Right ventricle myocardium inferior (tissue), 1 donor: ENCODE data around the gene ASPRV1. TPM values are rescaled to one million over a fixed set of nuclear protein-coding genes. Genes with fewer than 3 reads are reported as not detected.
A peak's percentile ranks its signal among the peaks of the same experiment; 100 is the strongest.

Experiments used
- ATAC-seq: fragments of 200-7000 bp; cut with Tn5 transposase; one replicate; pipeline ENCODE4 v1.9.1; 2020; ENCODE audit warnings: mild to moderate bottlenecking, moderate library complexity
- DNase-seq: peaks from one replicate; pipeline ENCODE4 v3.0.0; 2021; ENCODE audit errors: missing footprints
- intact Hi-C: fragments of 100-400 bp; cut with DNase I; formaldehyde crosslinking; loops from one replicate; pipeline ENCODE4 v1.11.0; 2022
- total RNA-seq: library from RNA; stranded (reverse); fragmentation: NEBNext Ultra II Directional; extraction: Animal tissue kit (Norgen Biotek cat#: 25700); gene quantifications from one replicate; pipeline ENCODE4 v1.2.1, GENCODE V29; 2021
- donor health status: DM: no; HTN: yes; CAD: no; lungs with severe emphysema.

Gene ASPRV1
- total RNA-seq, 1 donor from 2014 or later, result 0.81 TPM

- intact Hi-C loops, result no loop called here
- DNase-seq (no peak), ATAC-seq (no peak)
Measured at GRCh38 chr2:69947325-69947931, 14.0 kb downstream of the ASPRV1 start.

DNA sequence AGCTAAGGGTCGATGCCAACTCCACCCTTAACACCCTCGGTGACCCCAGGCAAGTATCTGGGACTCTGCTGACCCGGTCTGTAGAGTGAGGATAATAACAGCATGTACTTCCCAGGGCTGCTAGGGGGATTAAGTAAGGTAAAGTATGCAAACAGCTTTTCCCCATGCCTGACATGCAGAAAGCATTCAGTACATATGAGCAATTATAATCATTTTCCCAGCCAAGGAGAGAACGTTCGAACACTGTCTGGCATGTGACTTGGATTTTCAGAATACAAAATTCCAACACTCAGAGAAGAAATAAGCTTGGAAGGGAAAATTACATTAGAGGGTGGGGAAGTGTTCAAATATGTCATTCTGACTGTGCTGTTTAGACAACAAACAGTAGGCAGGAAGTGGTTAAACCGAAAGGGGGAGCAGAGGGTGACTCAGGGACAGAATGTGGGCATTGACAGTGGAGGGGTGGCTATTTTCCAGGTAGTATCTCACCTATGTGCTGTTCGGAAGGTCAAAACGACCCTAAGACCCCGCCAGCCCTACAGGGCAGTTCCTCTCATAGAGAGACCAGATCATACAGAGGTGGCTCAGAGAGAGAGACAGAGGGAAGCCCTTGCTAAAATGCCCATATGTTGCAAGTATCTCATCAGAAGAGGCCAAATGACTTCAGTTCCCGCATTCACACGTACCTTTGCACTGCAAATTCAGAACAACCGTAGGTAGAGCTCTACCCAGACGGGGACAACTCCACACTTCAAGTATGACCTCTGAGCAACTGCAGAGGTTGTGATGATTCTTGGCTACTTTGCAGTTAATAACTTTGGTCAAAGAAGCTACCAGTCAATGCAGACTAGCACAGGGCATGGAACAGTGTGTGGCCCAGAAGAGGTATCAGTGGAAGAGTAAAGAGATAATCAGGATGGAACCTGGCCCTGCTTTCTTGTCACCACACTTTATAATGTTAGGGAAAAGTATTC, 14.8 kb downstream of the ASPRV1 start:
- ATAC-seq (no peak), DNase-seq (no peak)
- intact Hi-C loops, result no loop called here

GRCh38 chr2:69945941-69946340, 15.5 kb downstream of the ASPRV1 start:
- intact Hi-C loops, result no loop called here
- ATAC-seq (no peak), DNase-seq (no peak)

- intact Hi-C loops, result no loop called here
- peak; percentile 82 for DNase-seq
- no peak for ATAC-seq
Measured at GRCh38 chr2:69945441-69945840, 16.0 kb downstream of the ASPRV1 start.

GRCh38 chr2:69944756-69945155, 16.7 kb downstream of the ASPRV1 start:
- no peak for ATAC-seq
- no peak for DNase-seq
- intact Hi-C loops, result no loop called here

DNA sequence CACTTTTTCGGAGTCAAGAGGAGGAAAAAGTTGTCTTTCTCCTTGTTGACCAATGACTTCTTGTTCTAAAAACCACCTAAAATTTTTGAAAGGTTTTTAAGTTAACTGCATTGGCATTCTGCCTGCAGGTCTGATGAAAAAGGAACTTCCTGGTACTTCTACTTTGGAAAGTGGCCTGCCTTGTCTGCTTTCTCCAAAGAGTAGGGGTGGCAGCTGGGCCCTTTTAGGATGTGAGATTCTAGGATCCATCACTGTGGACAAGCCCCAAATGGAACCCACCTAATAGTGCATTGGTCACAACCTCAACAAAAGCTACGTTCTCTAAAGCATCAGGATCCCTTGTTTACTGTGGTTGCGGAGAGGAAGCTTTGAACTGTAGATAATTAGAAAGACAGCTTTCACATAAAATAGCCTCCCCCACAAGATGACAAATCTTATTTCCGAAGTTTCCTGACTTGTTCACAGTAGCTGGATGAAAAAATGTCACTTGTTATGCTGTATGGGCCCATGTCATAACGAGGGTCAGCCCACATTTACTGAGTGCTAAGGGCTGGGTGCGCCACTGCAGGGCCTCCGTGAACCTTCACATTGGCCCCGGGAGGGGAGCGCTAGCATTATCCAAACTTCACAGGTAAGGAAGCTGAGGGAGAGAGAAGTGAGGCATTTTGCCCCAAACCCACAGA, 17.4 kb downstream of the ASPRV1 start:
- DNase-seq (no peak), ATAC-seq (no peak)
- intact Hi-C loops, result no loop called here

GRCh38 chr2:69943000-69943842, 18.2 kb downstream of the ASPRV1 start:
- intact Hi-C loops, result no loop called here
- no peak for DNase-seq
- no peak for ATAC-seq

- ATAC-seq (no peak), DNase-seq (no peak)
- intact Hi-C loops, result no loop called here
Measured at GRCh38 chr2:69940691-69941090, 20.7 kb downstream of the ASPRV1 start.

DNA sequence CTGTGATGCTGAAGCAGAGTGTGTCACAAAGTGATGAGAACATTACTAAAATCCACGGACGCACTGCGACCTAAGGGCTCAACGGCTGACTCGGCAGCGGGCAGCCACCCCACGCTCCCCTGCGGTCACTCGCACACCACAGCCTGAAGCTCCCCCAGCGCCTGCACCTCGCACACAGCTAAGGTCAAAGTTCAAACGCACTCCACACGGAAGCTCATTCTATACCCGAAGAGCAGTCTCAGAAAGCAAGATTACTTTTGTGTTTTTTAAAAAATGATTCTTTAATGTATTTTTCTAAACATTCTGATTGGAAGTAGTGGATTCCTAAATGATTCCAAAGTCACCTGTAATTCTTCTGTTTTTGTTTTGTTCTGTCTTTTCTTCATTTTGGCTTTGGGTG, 21.7 kb downstream of the ASPRV1 start:
- no peak for ATAC-seq
- no peak for DNase-seq
- intact Hi-C loops, result no loop called here

DNA sequence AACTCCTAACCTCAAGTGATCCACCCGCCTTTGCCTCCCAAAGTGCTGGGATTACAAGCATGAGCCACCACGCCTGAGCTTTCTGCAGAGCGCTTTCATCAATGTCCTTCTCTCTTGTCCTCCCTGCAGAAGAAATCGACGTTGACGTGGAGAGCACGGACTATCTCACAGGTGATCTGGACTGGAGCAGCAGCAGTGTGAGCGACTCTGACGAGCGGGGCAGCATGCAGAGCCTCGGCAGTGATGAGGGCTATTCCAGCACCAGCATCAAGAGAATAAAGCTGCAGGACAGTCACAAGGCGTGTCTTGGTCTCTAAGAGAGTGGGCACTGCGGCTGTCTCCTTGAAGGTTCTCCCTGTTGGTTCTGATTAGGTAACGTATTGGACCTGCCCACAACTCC, 23.5 kb downstream of the ASPRV1 start:
- no peak for ATAC-seq
- intact Hi-C loops, result no loop called here
- no peak for DNase-seq

DNA sequence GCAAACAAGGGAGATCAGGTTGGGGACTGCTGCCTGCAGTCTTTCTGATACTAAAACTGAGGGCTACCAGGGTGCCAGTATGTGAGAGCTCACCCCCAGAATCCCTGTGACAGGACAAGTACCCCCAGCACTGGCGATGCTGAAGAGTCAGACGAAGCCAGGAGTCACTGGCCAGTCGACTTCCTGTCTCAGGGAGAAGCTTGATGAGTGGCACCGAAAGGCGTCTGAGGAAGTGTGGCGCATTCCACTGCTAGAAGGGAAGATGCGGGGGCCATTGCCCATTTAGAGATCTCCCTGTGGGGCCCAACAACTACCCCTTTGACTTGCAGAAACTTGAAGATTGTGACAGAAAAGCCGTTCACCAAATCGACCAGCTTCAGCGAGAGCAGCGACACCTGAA, 24.5 kb downstream of the ASPRV1 start:
- ATAC-seq, result no peak
- intact Hi-C loops, result no loop called here
- DNase-seq, result no peak

DNA sequence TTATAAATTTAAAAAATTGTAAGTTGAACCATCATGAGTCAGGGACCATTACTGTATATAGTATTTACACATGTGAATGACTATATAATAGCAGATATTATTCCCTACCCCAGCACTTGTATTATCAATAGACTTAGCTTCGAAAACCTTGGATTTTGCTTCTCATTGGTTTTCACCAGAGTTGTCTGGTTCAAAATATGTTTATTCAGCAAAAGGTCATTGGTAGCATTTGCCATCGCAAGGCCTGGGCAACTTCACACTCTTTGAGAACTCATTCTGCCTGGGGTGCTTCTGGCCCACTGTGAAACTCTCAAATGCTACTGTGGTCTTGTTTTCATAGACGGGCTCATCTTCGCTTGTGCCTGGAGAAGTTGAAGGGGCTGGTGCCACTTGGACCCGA, 26.4 kb downstream of the ASPRV1 start:
- DNase-seq, result no peak
- ATAC-seq, result no peak
- intact Hi-C loops, result no loop called here

- intact Hi-C loops, result no loop called here
Measured at GRCh38 chr2:69934614-69934908, 26.9 kb downstream of the ASPRV1 start.

DNA sequence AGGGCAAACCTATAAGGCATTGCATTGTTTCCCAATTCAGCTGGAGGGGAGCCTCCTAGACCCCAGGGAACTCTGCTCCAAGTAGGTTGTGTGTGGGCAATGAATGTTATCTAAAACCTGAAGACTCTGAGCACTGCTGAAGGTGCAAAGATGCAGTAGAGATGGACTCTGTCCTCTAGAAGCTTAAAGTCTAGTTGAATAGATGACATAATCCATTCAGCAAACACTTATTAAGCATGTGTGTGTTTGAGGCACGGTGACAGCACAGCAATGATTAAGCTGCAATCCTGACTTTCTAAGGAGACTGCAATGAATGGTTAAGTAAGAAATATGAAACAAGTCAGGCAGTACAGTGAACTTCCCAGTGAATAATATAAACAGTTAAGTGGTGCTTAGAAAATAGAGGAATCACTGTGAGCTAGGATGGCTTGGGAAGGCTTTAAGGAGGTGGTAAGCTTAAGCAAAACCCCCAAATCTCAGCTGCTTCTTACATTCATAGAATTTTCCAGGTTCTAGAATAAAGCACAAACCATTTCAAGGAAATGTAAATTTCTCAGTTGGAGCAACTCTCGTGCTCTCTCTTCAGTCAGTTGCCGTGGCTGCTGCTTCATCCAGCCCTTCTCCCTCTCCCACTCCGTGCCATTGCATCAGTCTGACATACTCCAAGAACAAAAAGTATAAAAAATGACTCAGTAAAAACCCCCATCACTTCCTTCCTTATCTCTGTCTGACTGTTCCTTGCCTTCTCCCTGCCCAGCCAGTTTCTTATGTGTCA, 27.4 kb downstream of the ASPRV1 start:
- intact Hi-C loops, result no loop called here

More at GRCh38 chr2:69934614-69934908, 26.9 kb downstream of the ASPRV1 start:
- no peak for DNase-seq
- no peak for ATAC-seq

GRCh38 chr2:69933254-69933828, 28.1 kb downstream of the ASPRV1 start:
- DNase-seq (no peak), ATAC-seq (peak; percentile 46)
- intact Hi-C loops, result no loop called here

More for the DNA sequence above, 27.4 kb downstream of the ASPRV1 start:
- DNase-seq (no peak), ATAC-seq (peak; percentile 71)

DNA sequence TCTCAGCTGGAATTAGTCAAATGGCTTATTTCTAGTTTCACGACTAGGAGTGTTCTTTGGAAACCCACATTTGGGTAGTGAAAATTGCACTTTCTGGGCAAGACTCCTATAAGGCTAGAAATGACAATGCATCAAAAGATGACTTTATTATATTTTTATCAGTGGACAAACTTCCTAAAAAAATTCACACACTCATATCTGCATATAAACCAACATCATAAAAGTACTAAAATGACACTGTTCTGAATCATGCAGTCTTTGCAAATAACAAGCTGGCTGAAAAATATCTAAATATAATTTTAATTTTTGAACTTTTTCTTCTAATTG, 28.9 kb downstream of the ASPRV1 start:
- no peak for DNase-seq
- intact Hi-C loops, result no loop called here

DNA sequence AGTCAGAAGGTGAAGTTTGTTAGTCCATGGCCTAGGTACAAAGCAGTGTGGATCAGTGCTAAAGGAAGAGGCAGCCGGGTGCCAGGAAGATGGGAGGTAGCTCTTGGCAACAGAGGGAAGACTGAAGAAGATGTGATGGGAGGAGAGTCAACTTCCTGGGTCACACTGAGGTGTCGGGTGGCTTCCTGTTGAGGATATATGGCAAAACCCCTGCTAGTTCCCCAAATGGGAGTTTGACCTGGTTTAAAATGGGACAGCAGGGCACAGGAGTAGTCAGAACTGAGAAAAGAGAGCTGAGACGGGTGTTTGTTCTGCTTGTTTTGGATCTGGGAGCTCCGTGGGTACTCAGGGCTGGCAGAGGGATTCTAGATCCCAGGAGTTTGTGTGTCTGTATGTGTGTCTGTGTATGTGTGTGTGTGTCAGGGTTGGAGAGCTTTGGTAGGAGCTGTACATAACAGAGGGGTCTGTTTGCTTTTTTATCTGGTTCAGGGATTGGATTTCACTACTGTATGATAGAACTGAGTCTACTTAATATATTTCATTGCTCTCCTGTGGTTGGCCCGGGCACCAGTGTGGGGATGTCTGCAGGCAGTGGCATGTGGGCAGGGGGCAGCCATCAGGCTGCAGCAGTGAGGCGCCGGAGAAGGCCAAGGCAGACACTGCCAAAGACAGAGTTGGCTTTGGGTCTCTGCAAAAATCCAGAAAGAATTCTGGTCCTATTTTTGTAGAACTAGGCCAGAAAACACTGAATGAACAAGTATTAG, 29.4 kb downstream of the ASPRV1 start:
- no peak for ATAC-seq
- intact Hi-C loops, result no loop called here
- no peak for DNase-seq

More for the DNA sequence above, 28.9 kb downstream of the ASPRV1 start:
- ATAC-seq, result no peak
